ENCODE measurements around the gene ZC3HAV1. TPM values are rescaled to one million over a fixed set of nuclear protein-coding genes. Genes with fewer than 3 reads are reported as not detected.

ZC3HAV1 gene
- total and polyA plus RNA-seq, 9 of the 15 experiments (the other 6 are each of a cell fraction or from before 2014, with no cell fraction given) = 11.9 to 40.5 (median 23.9) TPM

- H3K79me2 ChIP-seq (ENCODE audit: control insufficient read depth, insufficient read depth, low read length) = no peaks in the 10 kb centered on the region
- TF ChIP-seq ZNF217 (CRISPR knock-in tag; IDR thresholded peaks at IDR 0.05) (no peak), WHSC1 (IDR thresholded peaks at IDR 0.05; ENCODE audit: low read length) (peak; percentile 66), TFAP4 (CRISPR knock-in tag; IDR thresholded peaks at IDR 0.05; ENCODE audit: borderline replicate concordance) (0 out of 2 replicates have a peak, but pooled peaks have one; percentile 10), CREBBP (IDR thresholded peaks at IDR 0.05; ENCODE audit: low read depth, low read length) (no peak), POLR2G (IDR thresholded peaks at IDR 0.05; ENCODE audit: low read depth, low read length) (0 out of 2 replicates have a peak, but pooled peaks have one; percentile 9)
Measured at GRCh38 chr7:139079861-139080260, 29.7 kb downstream of the ZC3HAV1 start.

More at GRCh38 chr7:139079861-139080260, 29.7 kb downstream of the ZC3HAV1 start:
- Histone ChIP-seq H3K27ac (ENCODE audit: extremely low read depth, low read depth, low read length) (no peak overlapping the region), H4K20me1 (replicated peaks; ENCODE audit: control insufficient read depth, insufficient read depth, low read length) (peaks cover 10% of the 10 kb centered on the region; the same call in 1 of the 2 replicates), H3K9me1 (ENCODE audit: control insufficient read depth, insufficient read depth, low read length) (no peaks in the 10 kb centered on the region), H3K9me3 (replicated peaks; ENCODE audit: control insufficient read depth, insufficient read depth, low read depth, low read length) (no peaks in the 10 kb centered on the region), H2AFZ (ENCODE audit: low read depth, low read length) (no peak overlapping the region), H3K9ac (ENCODE audit: insufficient read depth in 1 of 2, low read depth in 2 of 2, low read length in 2 of 2) (no peak overlapping the region), H3K4me1 (replicated peaks in 1 of 2; ENCODE audit: control insufficient read depth in 2 of 2, insufficient read depth in 2 of 2, low read length in 2 of 2) (peaks cover 0 to 1% of the 10 kb centered on the region in 2 experiments; a peak in 2 of 5 replicates), H3K4me3 (no peak overlapping the region), H3K4me2 (ENCODE audit: insufficient read depth, low read length) (no peak overlapping the region), H3K27me3 (ENCODE audit: control insufficient read depth in 2 of 2, insufficient read depth in 2 of 2, low read length in 2 of 2) (no peaks in the 10 kb centered on the region), H3K36me3 (ENCODE audit: control insufficient read depth, insufficient read depth, low read length) (peaks cover 96% of the 10 kb centered on the region)
- BruUV-seq (replicated peaks) = no TSS peak
- POLR2A ChIA-PET = interaction anchor here (0.7 to 1.3 kb wide), 2 partner anchors 15 to 19 kb away, joined by 3 to 8 read pairs; no protein-coding TSS in a partner anchor
- WGBS (ENCODE audit: insufficient coverage, low coverage, missing lambda C conversion rate) = 91% methylated on average over 15 of the region's 15 CpGs
- intact Hi-C loops (cut with micrococcal nuclease) = loop anchor here (5.0 kb wide), 1 partner anchor 193 kb away; no protein-coding TSS in a partner anchor
- CTCF ChIA-PET (ENCODE audit: low intra/inter-chr PET ratio) = no interaction called here
- in situ Hi-C loops (cut with MboI) = no loop called here
- ATAC-seq (no peak), DNase-seq (ENCODE audit: extremely low read depth in 1 of 4, low spot score in 3 of 4) (no peak), FAIRE-seq (no peak)

Data from K562 (cell line).